ENCODE measurements around the gene PCNT. TPM values are rescaled to one million over a fixed set of nuclear protein-coding genes. Genes with fewer than 3 reads are reported as not detected.
"Not testable (repeated sequence)": the region's sequence is repeated elsewhere in the genome, so short reads cannot be mapped to it uniquely, and the experiment has no call there.

The PCNT gene
- total RNA-seq, 1 experiment from 2014 or later, result 20.5 TPM

GRCh38 chr21:46308431-46308830, 15.5 kb upstream of the PCNT start:
- DNase-seq (ENCODE audit: low spot score), result no peak

DNA sequence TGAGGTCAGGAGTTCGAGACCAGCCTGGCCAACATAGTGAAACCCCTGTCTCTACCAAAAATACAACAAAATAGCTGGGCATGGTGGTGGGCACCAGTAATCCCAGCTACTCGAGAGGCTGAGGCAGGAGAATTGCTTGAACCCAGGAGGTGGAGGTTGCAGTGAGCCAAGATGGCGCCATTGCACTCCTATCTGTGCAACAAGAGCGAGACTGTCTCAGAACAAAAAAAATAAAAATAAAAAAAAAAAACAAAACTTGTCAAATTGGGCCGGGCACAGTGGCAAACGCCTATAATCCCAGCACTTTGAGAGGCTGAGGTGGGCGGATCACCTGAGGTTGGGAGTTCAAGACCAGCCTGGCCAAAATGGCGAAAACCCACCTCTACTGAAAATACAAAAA, 13.7 kb upstream of the PCNT start:
- not testable (repeated sequence) for DNase-seq (ENCODE audit: low spot score)

- DNase-seq (ENCODE audit: low spot score), result no peak
Measured at GRCh38 chr21:46311568-46311967, 12.4 kb upstream of the PCNT start.

DNA sequence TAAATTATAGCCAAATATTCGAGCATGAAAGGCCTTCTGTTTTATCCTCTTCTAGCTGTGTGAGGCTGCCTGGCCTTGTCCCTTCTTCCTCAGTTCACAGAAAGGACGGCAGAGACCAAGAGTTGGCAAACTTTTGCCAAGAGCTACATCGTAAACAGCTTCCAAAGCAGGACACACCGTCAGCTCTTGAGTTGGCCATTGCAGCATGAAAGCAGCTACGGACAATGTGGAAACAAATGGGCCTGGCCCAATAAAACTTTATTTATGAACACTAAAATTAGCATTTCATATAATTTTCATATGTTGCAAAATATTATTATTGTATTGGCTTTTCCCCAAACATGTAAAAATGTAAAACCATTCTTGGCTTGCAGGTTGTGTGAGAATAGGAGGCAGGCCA, 11.0 kb upstream of the PCNT start:
- DNase-seq (ENCODE audit: low spot score), result no peak

- no peak for DNase-seq (ENCODE audit: low spot score)
Measured at GRCh38 chr21:46314441-46315020, 9.4 kb upstream of the PCNT start.

DNA sequence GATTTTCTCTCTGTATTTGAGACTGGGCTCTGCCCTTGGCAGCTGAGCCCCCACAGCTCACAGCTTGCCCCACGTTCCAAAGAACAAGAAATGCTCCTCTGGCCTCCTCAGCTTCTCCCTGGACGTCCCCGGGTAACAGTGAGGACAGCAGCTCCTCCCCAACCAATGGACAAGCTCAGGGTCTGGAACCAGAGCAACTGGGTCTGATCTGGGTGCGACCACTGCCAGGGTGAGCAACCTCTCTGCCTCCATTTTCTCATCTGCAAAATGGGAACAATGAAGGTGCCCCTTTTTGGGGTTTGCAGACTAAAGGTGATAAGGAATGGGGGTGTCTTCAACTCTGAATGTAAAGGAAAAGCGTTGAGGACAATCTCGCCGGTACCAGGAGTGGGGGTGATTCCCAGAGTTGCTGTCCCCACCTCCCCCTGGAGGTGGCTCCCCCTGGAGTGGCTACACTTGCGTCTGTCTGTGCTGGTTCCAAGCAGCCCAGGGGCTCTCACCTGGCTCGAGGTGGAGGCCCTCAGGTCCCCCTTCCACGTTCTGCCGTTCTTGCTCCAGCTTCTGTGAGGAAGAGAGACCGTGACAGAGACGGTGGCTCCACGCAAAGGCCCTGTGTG, 7.1 kb upstream of the PCNT start:
- DNase-seq (ENCODE audit: low spot score), result no peak

GRCh38 chr21:46317710-46318463, 6.1 kb upstream of the PCNT start:
- no peak for DNase-seq (ENCODE audit: low spot score)

DNA sequence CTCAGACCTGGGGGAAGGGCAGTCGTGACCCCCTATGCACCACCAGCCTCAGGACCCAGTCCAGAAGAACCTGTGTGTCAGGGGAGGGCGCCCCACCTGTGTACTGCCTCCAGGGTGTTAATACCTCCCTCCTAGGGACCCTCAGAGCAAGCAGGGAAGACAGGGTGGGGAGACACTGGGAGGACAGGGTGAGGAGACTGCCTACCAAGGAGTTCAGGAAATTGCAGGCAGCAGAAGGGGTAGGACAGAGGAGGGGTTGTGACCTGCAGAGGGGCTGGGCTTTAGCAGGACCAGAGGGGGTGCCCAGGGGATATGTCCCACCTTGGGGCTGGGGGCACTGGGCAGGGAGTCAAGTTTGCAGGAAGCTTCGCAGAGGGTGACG, 5.5 kb upstream of the PCNT start:
- no peak for DNase-seq (ENCODE audit: low spot score)

GRCh38 chr21:46319186-46319585, 4.8 kb upstream of the PCNT start:
- DNase-seq (ENCODE audit: low spot score), result no peak

GRCh38 chr21:46320331-46320801, 3.6 kb upstream of the PCNT start:
- DNase-seq (ENCODE audit: low spot score), result no peak

DNA sequence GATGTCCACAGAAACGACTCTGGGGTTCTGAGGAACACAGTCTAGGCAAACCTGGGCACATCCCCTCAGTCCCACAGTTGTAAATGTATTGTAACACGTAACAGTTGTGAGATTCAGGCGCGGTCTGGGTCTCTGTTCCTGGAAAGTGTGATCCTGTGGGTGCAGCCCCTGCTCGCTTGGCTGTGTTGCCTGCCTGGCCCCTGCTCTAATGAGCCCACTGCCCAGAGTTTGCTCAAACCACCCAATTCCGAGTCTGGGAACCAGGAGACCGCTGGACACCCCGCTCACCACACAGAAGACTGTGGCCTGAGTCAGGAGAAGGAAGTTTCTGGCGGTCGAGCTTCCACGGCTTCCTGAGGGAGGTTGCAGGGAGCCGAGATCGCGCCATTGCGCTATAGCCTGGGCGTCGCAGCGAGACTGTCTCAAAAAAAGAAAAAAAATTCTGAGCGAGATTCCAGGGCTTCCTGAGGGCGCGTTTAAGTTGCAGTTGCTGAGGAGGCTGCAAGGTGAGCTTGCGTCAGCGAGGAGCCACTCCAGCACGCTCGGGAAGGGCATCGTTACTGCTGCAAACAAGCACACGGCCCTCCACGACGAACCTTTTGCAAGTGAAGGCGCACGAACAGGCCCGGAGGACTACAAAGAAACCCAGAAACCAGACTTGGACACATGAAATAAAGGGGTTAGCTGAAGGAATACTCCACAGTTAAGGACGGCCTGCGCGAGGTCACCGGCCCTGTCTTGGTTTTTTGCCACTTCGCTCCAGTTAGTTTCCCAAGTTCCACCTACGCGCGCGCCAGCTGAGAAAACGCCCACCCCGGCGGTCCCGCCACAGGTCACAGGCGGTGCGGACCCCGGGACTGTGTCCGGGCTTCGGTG, 1.4 kb upstream of the PCNT start:
- DNase-seq (ENCODE audit: low spot score), result no peak

GRCh38 chr21:46323227-46323709, 688 bp upstream of the PCNT start:
- no peak for DNase-seq (ENCODE audit: low spot score)

GRCh38 chr21:46324390-46325072, 575 bp downstream of the PCNT start:
- peak; percentile 65 for DNase-seq (ENCODE audit: low spot score)

DNA sequence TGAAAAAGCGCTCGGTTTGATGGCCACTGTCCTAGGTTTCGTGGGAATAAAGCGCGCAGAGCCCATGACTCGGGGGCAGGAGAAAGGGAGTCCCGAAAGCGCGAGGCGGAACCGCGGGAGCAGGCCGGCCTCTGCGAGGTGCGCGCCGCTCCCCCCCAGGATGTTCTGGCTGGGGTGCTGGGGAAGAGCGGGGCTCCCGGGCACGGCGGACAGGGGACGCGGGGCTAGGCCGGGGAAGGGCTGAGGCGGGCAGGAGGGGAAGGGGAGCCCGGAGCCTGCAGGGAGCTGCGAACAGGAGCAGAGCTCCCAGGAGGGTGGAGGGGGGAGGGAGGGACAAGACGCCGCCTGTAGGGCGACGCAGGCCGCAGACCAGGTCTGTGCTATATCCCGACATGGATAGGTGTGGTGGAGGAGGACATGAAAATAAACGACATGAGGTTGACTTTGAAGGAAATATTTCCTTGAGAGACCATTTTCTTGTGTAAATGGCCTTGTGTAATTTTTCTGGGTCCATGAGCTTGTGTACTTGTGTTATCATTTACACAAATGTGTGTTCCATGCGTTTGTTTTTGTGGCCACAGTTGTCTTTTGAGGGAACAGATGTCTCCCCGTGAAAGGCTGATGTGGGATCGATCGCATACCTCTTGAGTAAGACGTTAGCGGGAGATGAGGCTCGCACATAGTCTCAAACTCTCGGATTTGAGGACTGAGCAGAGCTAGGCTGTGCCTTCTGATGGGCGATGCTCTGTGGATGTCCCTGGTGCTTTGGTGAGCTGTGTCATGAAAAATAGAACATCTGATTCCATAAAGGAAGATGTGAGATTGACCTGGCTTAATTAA, 1.3 kb downstream of the PCNT start:
- DNase-seq (ENCODE audit: low spot score), result peak; percentile 16

GRCh38 chr21:46326110-46326703, 2.3 kb downstream of the PCNT start:
- DNase-seq (ENCODE audit: low spot score), result no peak

- no peak for DNase-seq (ENCODE audit: low spot score)
Measured at GRCh38 chr21:46327711-46328110, 3.8 kb downstream of the PCNT start.

DNA sequence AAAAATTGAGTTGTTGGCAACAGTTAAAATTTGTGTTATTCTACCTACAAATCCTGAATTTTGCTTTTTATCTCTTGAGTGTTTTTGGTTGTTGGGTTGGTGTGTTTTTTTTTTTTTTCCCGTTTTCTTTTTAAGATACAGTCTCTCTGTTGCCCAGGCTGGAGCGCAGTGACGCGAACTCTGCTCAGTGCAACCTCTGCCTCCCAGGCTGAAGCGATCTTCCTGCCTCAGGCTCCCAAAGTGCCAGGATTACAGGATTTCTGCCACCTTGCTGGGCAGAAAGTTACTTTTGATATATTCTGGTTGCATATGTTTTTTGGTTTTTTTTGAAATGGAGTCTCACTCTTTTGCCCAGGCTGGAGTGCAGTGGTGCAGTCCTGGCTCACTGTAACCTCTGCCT, 4.2 kb downstream of the PCNT start:
- no peak for DNase-seq (ENCODE audit: low spot score)

DNA sequence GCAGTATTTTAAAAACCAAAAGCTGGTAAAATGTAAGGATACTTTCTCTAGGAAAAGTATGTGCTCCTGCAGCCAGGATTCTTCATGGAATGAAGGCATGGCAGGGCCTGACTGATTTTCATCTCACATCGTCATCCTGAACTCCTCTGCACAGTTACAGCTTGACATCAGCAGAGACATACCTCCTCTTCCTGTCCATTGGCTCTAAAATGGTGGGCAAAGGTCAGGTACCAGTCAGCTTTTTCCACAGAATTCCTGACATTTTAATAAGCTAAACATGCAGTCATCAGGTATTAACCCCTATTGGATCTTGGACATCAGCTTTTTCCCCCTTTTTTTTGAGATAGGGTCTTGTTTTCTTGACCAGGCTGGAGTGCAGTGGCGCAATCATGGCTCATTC, 5.8 kb downstream of the PCNT start:
- DNase-seq (ENCODE audit: low spot score), result no peak

DNA sequence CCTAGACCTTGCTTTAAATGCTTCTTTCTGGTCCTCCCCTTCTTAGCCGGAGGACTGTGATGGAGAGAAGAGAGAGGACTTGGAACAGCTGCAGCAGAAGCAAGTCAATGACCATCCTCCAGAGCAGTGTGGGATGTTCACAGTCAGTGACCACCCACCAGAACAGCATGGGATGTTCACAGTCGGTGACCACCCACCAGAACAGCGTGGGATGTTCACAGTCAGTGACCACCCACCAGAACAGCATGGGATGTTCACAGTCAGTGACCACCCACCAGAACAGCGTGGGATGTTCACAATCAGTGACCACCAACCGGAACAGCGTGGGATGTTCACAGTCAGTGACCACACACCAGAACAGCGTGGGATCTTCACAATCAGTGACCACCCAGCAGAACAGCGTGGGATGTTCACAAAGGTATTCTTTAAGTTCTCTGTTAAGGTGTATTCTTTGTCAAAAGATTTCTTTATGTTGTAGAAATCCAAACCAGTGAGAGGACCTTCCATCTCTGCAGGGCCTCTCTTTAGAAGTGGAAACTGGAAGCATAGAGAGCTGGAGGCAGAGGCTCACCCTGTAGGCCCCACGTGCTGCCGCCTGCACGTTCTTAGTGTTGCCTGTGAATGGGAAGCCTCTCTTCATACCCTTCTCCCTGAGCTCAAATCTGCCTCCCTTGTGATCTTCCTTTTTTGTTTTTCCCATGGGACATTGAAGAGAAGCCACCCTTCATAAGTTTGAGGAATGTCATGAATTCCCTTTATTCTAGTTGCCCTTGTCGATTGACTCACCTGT, 10.6 kb downstream of the PCNT start:
- DNase-seq (ENCODE audit: low spot score), result no peak

All from A172 (cell line).